HG03045 (cell line): ENCODE data around the gene LRRC46.

Experiments
- ATAC-seq: cut with Tn5 transposase; IDR thresholded peaks from one replicate; pipeline ENCODE4 v1.9.1; 2021; ENCODE audit warnings: mild to moderate bottlenecking, moderate library complexity; ENCODE audit not compliant: unreplicated experiment

The LRRC46 gene

GRCh38 chr17:47875011-47875985 is 43.8 kb downstream of the LRRC46 start:
- no peak for ATAC-seq

GRCh38 chr17:47877368-47878034 is 46.0 kb downstream of the LRRC46 start:
- ATAC-seq = no peak

- ATAC-seq = no peak
Measured at GRCh38 chr17:47878203-47879027, 46.9 kb downstream of the LRRC46 start.

GRCh38 chr17:47879028-47879585 is 47.6 kb downstream of the LRRC46 start:
- ATAC-seq = no peak

GRCh38 chr17:47879776-47880454 is 48.4 kb downstream of the LRRC46 start:
- ATAC-seq = no peak

- ATAC-seq = no peak
Measured at GRCh38 chr17:47882247-47882646, 50.8 kb downstream of the LRRC46 start.

- ATAC-seq = no peak
Measured at GRCh38 chr17:47882695-47883588, 51.5 kb downstream of the LRRC46 start.

GRCh38 chr17:47883589-47884426 is 52.3 kb downstream of the LRRC46 start:
- ATAC-seq = no peak

GRCh38 chr17:47884427-47884740 is 52.9 kb downstream of the LRRC46 start:
- no peak for ATAC-seq

GRCh38 chr17:47884905-47885730 is 53.6 kb downstream of the LRRC46 start:
- no peak for ATAC-seq
